ENCODE measurements around the gene GALNT4. TPM values are rescaled to one million over a fixed set of nuclear protein-coding genes. Genes with fewer than 3 reads are reported as not detected.

Gene GALNT4
- total and polyA plus RNA-seq, 10 of the 15 experiments (the other 5 are each of a cell fraction or from before 2014, with no cell fraction given) = 0.90 to 2.9 (median 1.8) TPM

- TF ChIP-seq NFIC (IDR thresholded peaks at IDR 0.05; ENCODE audit: low read depth, low read length) (no peak), CREB1 (IDR thresholded peaks at IDR 0.05; ENCODE audit: low read depth) (peak; percentile 96), TBL1XR1 (IDR thresholded peaks at IDR 0.05; ENCODE audit: low read depth, low read length) (no peak), MEF2B (IDR thresholded peaks at IDR 0.05; ENCODE audit: partially characterized antibody, poor library complexity, severe bottlenecking) (peak; percentile 26), PAX5 (IDR thresholded peaks at IDR 0.05; ENCODE audit: borderline replicate concordance, low read depth, low read length) (peak; percentile 19; the same call in 1 of the 2 replicates), SREBF1 (IDR thresholded peaks at IDR 0.05; ENCODE audit: low read length) (no peak), NR2C1 (IDR thresholded peaks at IDR 0.05) (peak; percentile 34; the same call in 1 of the 2 replicates), BCL11A (IDR thresholded peaks at IDR 0.05; ENCODE audit: low read depth, low read length) (no peak), ZZZ3 (IDR thresholded peaks at IDR 0.05; ENCODE audit: control insufficient read depth, insufficient read length, low read depth) (no peak), TAF1 (IDR thresholded peaks at IDR 0.05; ENCODE audit: borderline replicate concordance, low read depth, low read length) (no peak), POLR2AphosphoS5 (IDR thresholded peaks at IDR 0.05; ENCODE audit: low read length) (peak; percentile 38; the same call in 1 of the 2 replicates), PBX3 (IDR thresholded peaks at IDR 0.05; ENCODE audit: insufficient replicate concordance, low read depth, low read length) (no peak), ASH2L (IDR thresholded peaks at IDR 0.05; ENCODE audit: borderline replicate concordance, low read depth) (no peak; the same call in 1 of the 2 replicates), NFYA (IDR thresholded peaks at IDR 0.05; ENCODE audit: borderline replicate concordance, low read depth, low read length) (no peak)
- TF ChIP-seq, protein P1, sequence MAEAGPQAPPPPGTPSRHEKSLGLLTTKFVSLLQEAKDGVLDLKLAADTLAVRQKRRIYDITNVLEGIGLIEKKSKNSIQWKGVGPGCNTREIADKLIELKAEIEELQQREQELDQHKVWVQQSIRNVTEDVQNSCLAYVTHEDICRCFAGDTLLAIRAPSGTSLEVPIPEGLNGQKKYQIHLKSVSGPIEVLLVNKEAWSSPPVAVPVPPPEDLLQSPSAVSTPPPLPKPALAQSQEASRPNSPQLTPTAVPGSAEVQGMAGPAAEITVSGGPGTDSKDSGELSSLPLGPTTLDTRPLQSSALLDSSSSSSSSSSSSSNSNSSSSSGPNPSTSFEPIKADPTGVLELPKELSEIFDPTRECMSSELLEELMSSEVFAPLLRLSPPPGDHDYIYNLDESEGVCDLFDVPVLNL (IDR thresholded peaks at IDR 0.05; ENCODE audit: low read depth, low read length) = peak; percentile 73; the same call in 1 of the 2 replicates
- TF ChIP-seq, protein P2, sequence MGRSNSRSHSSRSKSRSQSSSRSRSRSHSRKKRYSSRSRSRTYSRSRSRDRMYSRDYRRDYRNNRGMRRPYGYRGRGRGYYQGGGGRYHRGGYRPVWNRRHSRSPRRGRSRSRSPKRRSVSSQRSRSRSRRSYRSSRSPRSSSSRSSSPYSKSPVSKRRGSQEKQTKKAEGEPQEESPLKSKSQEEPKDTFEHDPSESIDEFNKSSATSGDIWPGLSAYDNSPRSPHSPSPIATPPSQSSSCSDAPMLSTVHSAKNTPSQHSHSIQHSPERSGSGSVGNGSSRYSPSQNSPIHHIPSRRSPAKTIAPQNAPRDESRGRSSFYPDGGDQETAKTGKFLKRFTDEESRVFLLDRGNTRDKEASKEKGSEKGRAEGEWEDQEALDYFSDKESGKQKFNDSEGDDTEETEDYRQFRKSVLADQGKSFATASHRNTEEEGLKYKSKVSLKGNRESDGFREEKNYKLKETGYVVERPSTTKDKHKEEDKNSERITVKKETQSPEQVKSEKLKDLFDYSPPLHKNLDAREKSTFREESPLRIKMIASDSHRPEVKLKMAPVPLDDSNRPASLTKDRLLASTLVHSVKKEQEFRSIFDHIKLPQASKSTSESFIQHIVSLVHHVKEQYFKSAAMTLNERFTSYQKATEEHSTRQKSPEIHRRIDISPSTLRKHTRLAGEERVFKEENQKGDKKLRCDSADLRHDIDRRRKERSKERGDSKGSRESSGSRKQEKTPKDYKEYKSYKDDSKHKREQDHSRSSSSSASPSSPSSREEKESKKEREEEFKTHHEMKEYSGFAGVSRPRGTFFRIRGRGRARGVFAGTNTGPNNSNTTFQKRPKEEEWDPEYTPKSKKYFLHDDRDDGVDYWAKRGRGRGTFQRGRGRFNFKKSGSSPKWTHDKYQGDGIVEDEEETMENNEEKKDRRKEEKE (IDR thresholded peaks at IDR 0.05) = no peak
- TF ChIP-seq, protein P3, sequence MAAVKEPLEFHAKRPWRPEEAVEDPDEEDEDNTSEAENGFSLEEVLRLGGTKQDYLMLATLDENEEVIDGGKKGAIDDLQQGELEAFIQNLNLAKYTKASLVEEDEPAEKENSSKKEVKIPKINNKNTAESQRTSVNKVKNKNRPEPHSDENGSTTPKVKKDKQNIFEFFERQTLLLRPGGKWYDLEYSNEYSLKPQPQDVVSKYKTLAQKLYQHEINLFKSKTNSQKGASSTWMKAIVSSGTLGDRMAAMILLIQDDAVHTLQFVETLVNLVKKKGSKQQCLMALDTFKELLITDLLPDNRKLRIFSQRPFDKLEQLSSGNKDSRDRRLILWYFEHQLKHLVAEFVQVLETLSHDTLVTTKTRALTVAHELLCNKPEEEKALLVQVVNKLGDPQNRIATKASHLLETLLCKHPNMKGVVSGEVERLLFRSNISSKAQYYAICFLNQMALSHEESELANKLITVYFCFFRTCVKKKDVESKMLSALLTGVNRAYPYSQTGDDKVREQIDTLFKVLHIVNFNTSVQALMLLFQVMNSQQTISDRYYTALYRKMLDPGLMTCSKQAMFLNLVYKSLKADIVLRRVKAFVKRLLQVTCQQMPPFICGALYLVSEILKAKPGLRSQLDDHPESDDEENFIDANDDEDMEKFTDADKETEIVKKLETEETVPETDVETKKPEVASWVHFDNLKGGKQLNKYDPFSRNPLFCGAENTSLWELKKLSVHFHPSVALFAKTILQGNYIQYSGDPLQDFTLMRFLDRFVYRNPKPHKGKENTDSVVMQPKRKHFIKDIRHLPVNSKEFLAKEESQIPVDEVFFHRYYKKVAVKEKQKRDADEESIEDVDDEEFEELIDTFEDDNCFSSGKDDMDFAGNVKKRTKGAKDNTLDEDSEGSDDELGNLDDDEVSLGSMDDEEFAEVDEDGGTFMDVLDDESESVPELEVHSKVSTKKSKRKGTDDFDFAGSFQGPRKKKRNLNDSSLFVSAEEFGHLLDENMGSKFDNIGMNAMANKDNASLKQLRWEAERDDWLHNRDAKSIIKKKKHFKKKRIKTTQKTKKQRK (IDR thresholded peaks at IDR 0.05; ENCODE audit: low read depth, low read length) = no peak
- TF ChIP-seq, protein P4, sequence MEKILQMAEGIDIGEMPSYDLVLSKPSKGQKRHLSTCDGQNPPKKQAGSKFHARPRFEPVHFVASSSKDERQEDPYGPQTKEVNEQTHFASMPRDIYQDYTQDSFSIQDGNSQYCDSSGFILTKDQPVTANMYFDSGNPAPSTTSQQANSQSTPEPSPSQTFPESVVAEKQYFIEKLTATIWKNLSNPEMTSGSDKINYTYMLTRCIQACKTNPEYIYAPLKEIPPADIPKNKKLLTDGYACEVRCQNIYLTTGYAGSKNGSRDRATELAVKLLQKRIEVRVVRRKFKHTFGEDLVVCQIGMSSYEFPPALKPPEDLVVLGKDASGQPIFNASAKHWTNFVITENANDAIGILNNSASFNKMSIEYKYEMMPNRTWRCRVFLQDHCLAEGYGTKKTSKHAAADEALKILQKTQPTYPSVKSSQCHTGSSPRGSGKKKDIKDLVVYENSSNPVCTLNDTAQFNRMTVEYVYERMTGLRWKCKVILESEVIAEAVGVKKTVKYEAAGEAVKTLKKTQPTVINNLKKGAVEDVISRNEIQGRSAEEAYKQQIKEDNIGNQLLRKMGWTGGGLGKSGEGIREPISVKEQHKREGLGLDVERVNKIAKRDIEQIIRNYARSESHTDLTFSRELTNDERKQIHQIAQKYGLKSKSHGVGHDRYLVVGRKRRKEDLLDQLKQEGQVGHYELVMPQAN (conservative IDR thresholded peaks at IDR 0.05) = peak; percentile 79
Observed at GRCh38 chr12:89525824-89526770, 1.5 kb upstream of the GALNT4 start, which contains the start of gene POC1B (continued).
